Esophagus squamous epithelium (tissue), 4 donors: Measurements from ENCODE around the gene CRLF1.

ENCODE experiments used
- CTCF ChIP-seq, 6 experiments: fragments of 450-650 bp in 4 of 6; fragments of 200-600 bp in 2 of 6; sonication (generic) in 2 of 6; IDR thresholded peaks; one replicate each; pipeline ENCODE4 v1.5.1; 2016 to 2019; ENCODE audit warnings: antibody characterized with exemption in 6 of 6, mild to moderate bottlenecking in 4 of 6, moderate library complexity in 4 of 6
- POLR2A ChIP-seq, 4 donors: fragments of 450-650 bp; IDR thresholded peaks; one replicate each; pipeline ENCODE4 v1.6.1; 2017; ENCODE audit warnings: antibody characterized with exemption in 4 of 4, mild to moderate bottlenecking in 4 of 4, moderate library complexity in 3 of 4

- TF ChIP-seq POLR2A (IDR thresholded peaks at IDR 0.05) (no peak), CTCF (IDR thresholded peaks at IDR 0.05) (no peak)
Observed at GRCh38 chr19:18558202-18558555, 48.4 kb downstream of the CRLF1 start.
